Osteocyte (in vitro differentiated cells): ENCODE data around the gene SMIM35. TPM values are rescaled to one million over a fixed set of nuclear protein-coding genes. Genes with fewer than 3 reads are reported as not detected.

ENCODE experiments used
- DNase-seq: peaks from one replicate; pipeline ENCODE4 v3.0.0; 2021; ENCODE audit warnings: mixed read lengths; ENCODE audit not compliant: unreplicated experiment; ENCODE audit errors: extremely low spot score
- H3K27ac Mint-ChIP-seq: one replicate; pipeline ENCODE4 v1.8.0; 2021; ENCODE audit warnings: mild to moderate bottlenecking, mixed read lengths; ENCODE audit not compliant: unreplicated experiment
- H3K27me3 Mint-ChIP-seq: one replicate; pipeline ENCODE4 v1.8.0; 2021; ENCODE audit warnings: mixed read lengths; ENCODE audit not compliant: unreplicated experiment
- H3K36me3 Mint-ChIP-seq: one replicate; pipeline ENCODE4 v1.8.0; 2021; ENCODE audit warnings: mixed read lengths; ENCODE audit not compliant: unreplicated experiment
- H3K4me1 Mint-ChIP-seq: one replicate; pipeline ENCODE4 v1.8.0; 2021; ENCODE audit warnings: mixed read lengths; ENCODE audit not compliant: unreplicated experiment
- H3K4me3 Mint-ChIP-seq: one replicate; pipeline ENCODE4 v1.8.0; 2021; ENCODE audit warnings: mild to moderate bottlenecking, moderate library complexity, mixed read lengths; ENCODE audit not compliant: unreplicated experiment
- H3K9me3 Mint-ChIP-seq: one replicate; pipeline ENCODE4 v1.8.0; 2021; ENCODE audit warnings: mixed read lengths; ENCODE audit not compliant: unreplicated experiment
- total RNA-seq: library from RNA; stranded (reverse); gene quantifications from 2 replicates; pipeline ENCODE4 v1.2.1, GENCODE V29; 2021
- TF ChIP-seq, protein P1 (sequence below): fragments of 200-600 bp; sonication (generic); IDR thresholded peaks from 2 replicates; pipeline ENCODE4 v1.5.0; 2021; ENCODE audit warnings: antibody characterized with exemption, mild to moderate bottlenecking, moderate library complexity

Gene SMIM35
- total RNA-seq, 1 donor from 2014 or later: not detected

DNA sequence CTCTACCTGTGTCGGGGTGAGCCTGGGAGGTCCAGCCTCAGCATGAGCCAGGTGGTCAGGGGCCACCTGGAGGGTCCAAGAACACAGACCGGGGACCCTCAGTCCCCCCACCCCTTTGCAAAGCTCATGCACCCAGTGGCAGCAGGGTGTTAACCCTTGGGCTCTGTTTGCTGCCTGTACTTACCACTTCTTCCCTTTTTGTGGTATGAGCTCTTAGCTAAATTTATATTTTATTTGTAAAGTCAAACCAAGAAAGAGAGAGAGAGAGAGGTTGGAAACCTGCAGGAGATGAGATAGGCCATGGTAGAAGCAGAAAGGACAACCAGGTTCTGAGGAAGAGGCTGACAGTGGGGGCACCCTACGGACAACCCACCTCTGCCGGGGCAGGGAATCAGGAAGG is 70.7 kb downstream of the SMIM35 start:
- Mint-ChIP-seq H3K9me3 (peaks cover 7% of the 10 kb centered on the region), H3K27me3 (peaks cover 16% of the 10 kb centered on the region), H3K4me3 (no peak overlapping the region), H3K27ac (no peak overlapping the region), H3K36me3 (no peaks in the 10 kb centered on the region), H3K4me1 (no peaks in the 10 kb centered on the region)
- no peak for DNase-seq
- TF ChIP-seq, protein P1, sequence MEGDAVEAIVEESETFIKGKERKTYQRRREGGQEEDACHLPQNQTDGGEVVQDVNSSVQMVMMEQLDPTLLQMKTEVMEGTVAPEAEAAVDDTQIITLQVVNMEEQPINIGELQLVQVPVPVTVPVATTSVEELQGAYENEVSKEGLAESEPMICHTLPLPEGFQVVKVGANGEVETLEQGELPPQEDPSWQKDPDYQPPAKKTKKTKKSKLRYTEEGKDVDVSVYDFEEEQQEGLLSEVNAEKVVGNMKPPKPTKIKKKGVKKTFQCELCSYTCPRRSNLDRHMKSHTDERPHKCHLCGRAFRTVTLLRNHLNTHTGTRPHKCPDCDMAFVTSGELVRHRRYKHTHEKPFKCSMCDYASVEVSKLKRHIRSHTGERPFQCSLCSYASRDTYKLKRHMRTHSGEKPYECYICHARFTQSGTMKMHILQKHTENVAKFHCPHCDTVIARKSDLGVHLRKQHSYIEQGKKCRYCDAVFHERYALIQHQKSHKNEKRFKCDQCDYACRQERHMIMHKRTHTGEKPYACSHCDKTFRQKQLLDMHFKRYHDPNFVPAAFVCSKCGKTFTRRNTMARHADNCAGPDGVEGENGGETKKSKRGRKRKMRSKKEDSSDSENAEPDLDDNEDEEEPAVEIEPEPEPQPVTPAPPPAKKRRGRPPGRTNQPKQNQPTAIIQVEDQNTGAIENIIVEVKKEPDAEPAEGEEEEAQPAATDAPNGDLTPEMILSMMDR: no peak

DNA sequence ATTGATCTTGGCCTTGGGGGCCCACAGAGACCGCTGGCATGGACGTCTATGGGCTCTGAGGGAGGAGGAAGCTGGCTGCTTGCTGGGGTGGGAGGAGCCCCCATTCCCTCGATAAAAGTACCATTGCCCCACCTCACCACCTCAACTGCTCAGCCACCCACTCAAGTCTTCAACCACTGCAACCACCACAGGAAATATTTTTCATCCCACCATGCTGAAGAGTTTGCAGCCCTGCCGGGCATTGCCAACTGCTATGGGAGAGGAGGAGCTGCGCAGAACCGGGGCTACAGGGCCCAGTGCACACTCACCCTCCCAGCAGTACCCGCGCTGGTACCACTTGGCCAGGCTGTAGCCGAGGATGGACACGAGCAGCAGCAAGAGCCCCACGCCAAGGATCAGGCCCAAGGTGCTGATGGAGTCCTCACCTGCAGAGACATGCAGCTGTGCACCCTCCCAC is 71.3 kb downstream of the SMIM35 start:
- H3K27ac Mint-ChIP-seq: no peak overlapping the region
- peaks cover 16% of the 10 kb centered on the region for H3K27me3 Mint-ChIP-seq
- DNase-seq: no peak
- TF ChIP-seq, protein P1: no peak
- H3K36me3 Mint-ChIP-seq: no peaks in the 10 kb centered on the region
- no peak overlapping the region for H3K4me3 Mint-ChIP-seq
- H3K4me1 Mint-ChIP-seq: no peaks in the 10 kb centered on the region
- peaks cover 3% of the 10 kb centered on the region for H3K9me3 Mint-ChIP-seq

GRCh38 chr11:118014022-118014421 is 72.7 kb downstream of the SMIM35 start:
- H3K4me1 Mint-ChIP-seq: no peaks in the 10 kb centered on the region
- no peak for DNase-seq
- peaks cover 15% of the 10 kb centered on the region for H3K27me3 Mint-ChIP-seq
- TF ChIP-seq, protein P1: no peak
- H3K4me3 Mint-ChIP-seq: no peak overlapping the region
- no peaks in the 10 kb centered on the region for H3K36me3 Mint-ChIP-seq
- H3K9me3 Mint-ChIP-seq: no peaks in the 10 kb centered on the region
- H3K27ac Mint-ChIP-seq: no peak overlapping the region

DNA sequence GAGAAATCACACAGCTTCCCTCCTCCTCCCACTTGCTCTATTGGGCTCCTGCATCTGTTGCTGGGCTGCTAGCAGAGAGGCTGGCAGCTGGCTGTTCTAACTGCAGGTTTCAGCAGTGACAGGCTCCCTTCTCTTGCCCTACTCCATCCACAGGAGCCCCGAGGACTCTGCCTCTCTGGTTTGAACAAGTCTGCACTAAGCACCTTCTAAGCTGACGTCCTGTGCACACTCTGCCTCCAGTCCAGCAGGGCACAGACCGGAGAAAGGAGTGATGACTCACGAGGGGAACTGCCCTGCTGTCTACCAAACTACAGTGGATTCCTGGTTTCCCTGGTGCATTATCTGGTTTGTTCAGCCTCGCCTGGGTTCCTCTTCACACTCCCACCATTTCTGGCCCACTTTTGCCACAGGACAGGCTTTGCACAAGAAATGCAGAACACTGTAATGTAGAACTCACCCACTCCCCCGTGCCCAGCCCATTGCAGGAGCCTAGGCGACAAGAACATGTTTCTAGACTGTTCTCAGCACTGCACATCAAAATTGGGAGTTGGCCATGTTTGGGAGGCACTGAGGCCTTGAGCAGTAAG is 74.6 kb downstream of the SMIM35 start:
- DNase-seq: no peak
- Mint-ChIP-seq H3K4me3 (no peak overlapping the region), H3K27ac (no peak overlapping the region), H3K9me3 (no peaks in the 10 kb centered on the region), H3K36me3 (no peaks in the 10 kb centered on the region), H3K4me1 (no peaks in the 10 kb centered on the region), H3K27me3 (peaks cover 6% of the 10 kb centered on the region)
- TF ChIP-seq, protein P1: no peak

- Mint-ChIP-seq H3K27me3 (peaks cover 2% of the 10 kb centered on the region), H3K27ac (no peak overlapping the region), H3K4me3 (no peak overlapping the region), H3K4me1 (no peaks in the 10 kb centered on the region), H3K36me3 (no peaks in the 10 kb centered on the region), H3K9me3 (no peaks in the 10 kb centered on the region)
- TF ChIP-seq, protein P1: no peak
- peak; percentile 78 for DNase-seq
These were observed 75.9 kb downstream of the SMIM35 start for GRCh38 chr11:118010738-118011461.
